ENCODE measurements around the gene NUB1.

- TF ChIP-seq EZH2 (IDR thresholded peaks at IDR 0.05; ENCODE audit: insufficient read depth, low read length) (no peak), CTCF (IDR thresholded peaks at IDR 0.05; ENCODE audit: insufficient read depth, low read depth, low read length) (no peak)
Observed at GRCh38 chr7:151420144-151420543, 78.5 kb downstream of the NUB1 start.

All from astrocyte (in vitro differentiated cells and primary cell).